Uterus (tissue), 4 donors: ENCODE measurements around the gene DMD. TPM values are rescaled to one million over a fixed set of nuclear protein-coding genes. Genes with fewer than 3 reads are reported as not detected.

Experiments
- DNase-seq, 2 donors: peaks; one replicate each; pipeline ENCODE4 v3.0.0-alpha.2; 2019 to 2020
- H3K27ac ChIP-seq, 2 donors: fragments of 200-600 bp; sonication (generic); 1 replicate in 1 of 2; 2 replicates in 1 of 2; pipeline ENCODE4 v1.5.1; 2016 to 2018
- H3K27me3 ChIP-seq, 2 donors: fragments of 200-600 bp; sonication (generic); one replicate each; pipeline ENCODE4 v1.5.1; 2018 to 2019; ENCODE audit warnings: control low read depth in 1 of 2
- H3K36me3 ChIP-seq, 2 donors: fragments of 200-600 bp; sonication (generic); one replicate each; pipeline ENCODE4 v1.5.1; 2019; ENCODE audit warnings: control low read depth in 1 of 2
- H3K4me1 ChIP-seq, 2 donors: fragments of 200-600 bp; sonication (generic); one replicate each; pipeline ENCODE4 v1.5.1; 2018 to 2019; ENCODE audit warnings: control low read depth in 1 of 2
- H3K4me3 ChIP-seq, 2 donors: fragments of 200-600 bp; sonication (generic); 1 replicate in 1 of 2; 2 replicates in 1 of 2; pipeline ENCODE4 v1.5.1; 2018 to 2019; ENCODE audit warnings: mild to moderate bottlenecking in 1 of 2
- H3K9me3 ChIP-seq, 2 donors: fragments of 200-600 bp; sonication (generic); one replicate each; pipeline ENCODE4 v1.5.1; 2019; ENCODE audit warnings: control low read depth in 1 of 2
- CTCF ChIP-seq, 4 experiments: fragments of 200-600 bp in 2 of 4; fragments of 450-650 bp in 2 of 4; sonication (generic) in 2 of 4; IDR thresholded peaks; one replicate each; pipeline ENCODE4 v1.5.1; 2016 to 2019; ENCODE audit warnings: antibody characterized with exemption in 4 of 4, mild to moderate bottlenecking in 2 of 4, moderate library complexity in 1 of 4
- POLR2A ChIP-seq, 2 donors: fragments of 450-650 bp; IDR thresholded peaks; one replicate each; pipeline ENCODE4 v1.6.1; 2016; ENCODE audit warnings: antibody characterized with exemption in 2 of 2, mild to moderate bottlenecking in 1 of 2, moderate library complexity in 1 of 2
- intact Hi-C: fragments of 100-400 bp; cut with DNase I; formaldehyde crosslinking; loops from one replicate; pipeline ENCODE4 v1.15.1; 2023; ENCODE audit warnings: low total_unique reads
- total RNA-seq, 4 donors: library from RNA; depleted of rRNA in 3 of 4; stranded (reverse); fragments of >200 nt in 3 of 4; gene quantifications; one replicate each; pipeline versions ENCODE4 v1.1.0 to v1.2.4, GENCODE V29; 2014 to 2023
- donor health status: DM: yes; HTN: yes; CAD: no.

The DMD gene
- total RNA-seq, 4 donors from 2014 or later = 73.8 to 147 (median 97.8) TPM

GRCh38 chrX:32618154-32618553, 593.2 kb downstream of the DMD start:
- Histone ChIP-seq H3K36me3 (no peaks in the 10 kb centered on the region), H3K4me3 (no peak overlapping the region), H3K27me3 (no peaks in the 10 kb centered on the region), H3K4me1 (no peaks in the 10 kb centered on the region), H3K9me3 (peaks cover 0 to 7% of the 10 kb centered on the region in 2 donors), H3K27ac (no peak overlapping the region)
- no peak for DNase-seq
- TF ChIP-seq POLR2A (IDR thresholded peaks at IDR 0.05) (no peak), CTCF (IDR thresholded peaks at IDR 0.05) (no peak)
- intact Hi-C loops = no loop called here

- Histone ChIP-seq H3K27me3 (no peaks in the 10 kb centered on the region), H3K4me1 (no peaks in the 10 kb centered on the region), H3K4me3 (no peak overlapping the region), H3K27ac (no peak overlapping the region), H3K36me3 (no peaks in the 10 kb centered on the region), H3K9me3 (peaks cover 0 to 7% of the 10 kb centered on the region in 2 donors)
- intact Hi-C loops = no loop called here
- TF ChIP-seq POLR2A (IDR thresholded peaks at IDR 0.05) (no peak), CTCF (IDR thresholded peaks at IDR 0.05) (no peak)
- no peak for DNase-seq
These were observed 596.6 kb downstream of the DMD start for GRCh38 chrX:32614707-32615106.

DNA sequence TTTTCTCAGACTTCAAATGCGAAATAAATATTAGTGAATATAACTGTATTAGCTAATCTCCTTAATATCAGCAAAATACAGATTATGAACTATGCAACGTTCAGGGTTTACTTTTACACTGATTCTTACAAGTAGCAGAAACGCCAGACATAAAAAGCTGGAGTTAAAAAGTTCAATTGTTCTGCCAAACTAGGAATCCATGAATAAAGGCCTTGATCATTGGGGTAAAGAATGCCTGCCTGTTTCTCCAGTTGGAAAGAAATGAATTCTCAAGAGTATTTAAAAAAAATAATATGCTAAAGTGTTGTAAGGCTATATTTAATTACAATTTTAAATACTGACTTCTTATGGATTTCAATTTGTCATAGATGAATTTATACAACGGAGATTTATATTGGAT, 612.2 kb downstream of the DMD start:
- Histone ChIP-seq H3K9me3 (no peaks in the 10 kb centered on the region), H3K27me3 (no peaks in the 10 kb centered on the region), H3K36me3 (no peaks in the 10 kb centered on the region), H3K4me1 (no peaks in the 10 kb centered on the region), H3K4me3 (no peak overlapping the region), H3K27ac (no peak overlapping the region)
- intact Hi-C loops = no loop called here
- TF ChIP-seq CTCF (IDR thresholded peaks at IDR 0.05) (no peak), POLR2A (IDR thresholded peaks at IDR 0.05) (no peak)
- no peak for DNase-seq

DNA sequence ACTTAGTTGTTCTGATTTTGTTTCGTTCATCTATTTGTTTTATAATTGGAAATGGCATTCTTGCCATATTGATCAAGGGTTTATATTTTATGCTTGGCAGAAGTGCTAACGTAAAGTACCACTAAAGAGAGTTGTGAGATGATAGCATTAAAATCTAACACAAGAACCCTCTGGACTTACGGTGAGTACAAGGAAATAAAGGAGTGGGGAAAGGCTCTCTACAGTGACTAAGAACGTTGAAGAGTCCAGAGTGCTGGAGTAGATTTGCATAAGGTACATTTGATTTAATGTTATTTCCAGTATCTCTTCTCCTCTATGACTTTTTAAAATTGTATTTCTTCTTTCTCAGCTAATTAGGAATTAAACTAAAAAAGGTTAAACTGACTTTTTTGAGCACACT, 612.6 kb downstream of the DMD start:
- Histone ChIP-seq H3K27me3 (no peaks in the 10 kb centered on the region), H3K4me1 (no peaks in the 10 kb centered on the region), H3K9me3 (no peaks in the 10 kb centered on the region), H3K4me3 (no peak overlapping the region), H3K36me3 (no peaks in the 10 kb centered on the region), H3K27ac (no peak overlapping the region)
- TF ChIP-seq CTCF (IDR thresholded peaks at IDR 0.05) (no peak), POLR2A (IDR thresholded peaks at IDR 0.05) (no peak)
- intact Hi-C loops = no loop called here
- DNase-seq = no peak

DNA sequence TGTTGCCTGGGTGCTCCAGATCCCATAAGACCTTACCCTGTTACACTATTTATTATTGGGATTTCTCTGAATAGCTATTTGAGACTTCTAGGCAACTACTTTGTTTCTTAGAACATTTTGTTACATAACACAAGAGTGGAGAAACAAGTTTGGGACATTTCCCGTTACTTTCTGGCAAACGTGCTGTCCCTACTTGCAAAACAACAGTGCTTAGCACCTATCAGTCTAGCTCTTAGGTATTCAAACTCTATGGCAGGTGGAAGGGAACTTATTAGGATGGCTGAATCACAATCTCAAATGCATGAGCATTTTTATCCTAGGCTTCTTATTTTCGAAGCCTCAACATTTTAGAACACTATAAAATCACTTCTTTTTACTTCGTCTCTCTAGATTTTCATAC, 613.6 kb downstream of the DMD start:
- no peak overlapping the region for H3K27ac ChIP-seq
- DNase-seq = no peak
- TF ChIP-seq CTCF (IDR thresholded peaks at IDR 0.05) = no peak
- TF ChIP-seq POLR2A (IDR thresholded peaks at IDR 0.05) = no peak
- no peak overlapping the region for H3K4me3 ChIP-seq
- no peaks in the 10 kb centered on the region for H3K9me3 ChIP-seq
- intact Hi-C loops = no loop called here
- no peaks in the 10 kb centered on the region for H3K27me3 ChIP-seq
- H3K36me3 ChIP-seq = no peaks in the 10 kb centered on the region
- no peaks in the 10 kb centered on the region for H3K4me1 ChIP-seq
